ENCODE data around the gene HAVCR2. TPM values are rescaled to one million over a fixed set of nuclear protein-coding genes. Genes with fewer than 3 reads are reported as not detected.
A peak's percentile ranks its signal among the peaks of the same experiment; 100 is the strongest.

The HAVCR2 gene
- total RNA-seq, 4 donors from 2014 or later, result 2.2 to 7.3 (median 3.5) TPM

GRCh38 chr5:157115012-157115411, 6.2 kb upstream of the HAVCR2 start:
- Histone ChIP-seq H3K4me3 (replicated peaks in 1 of 3) (no peak overlapping the region), H3K9me3 (no peaks in the 10 kb centered on the region), H3K27me3 (no peaks in the 10 kb centered on the region), H3K36me3 (no peaks in the 10 kb centered on the region), H3K4me1 (no peaks in the 10 kb centered on the region), H3K27ac (no peak overlapping the region)
- DNase-seq, result no peak
- TF ChIP-seq CTCF (IDR thresholded peaks at IDR 0.05) (no peak), POLR2A (IDR thresholded peaks at IDR 0.05) (no peak)
- intact Hi-C loops (cut with DNase I), result no loop called here

- no peaks in the 10 kb centered on the region for H3K9me3 ChIP-seq
- no peak for TF ChIP-seq POLR2A (IDR thresholded peaks at IDR 0.05)
- TF ChIP-seq CTCF (IDR thresholded peaks at IDR 0.05), result no peak
- no peak overlapping the region for H3K4me3 ChIP-seq (replicated peaks in 1 of 3)
- H3K27ac ChIP-seq, result no peak overlapping the region
- H3K4me1 ChIP-seq, result no peaks in the 10 kb centered on the region
- H3K27me3 ChIP-seq, result no peaks in the 10 kb centered on the region
- intact Hi-C loops (cut with DNase I), result no loop called here
- no peaks in the 10 kb centered on the region for H3K36me3 ChIP-seq
- DNase-seq, result no peak
- WGBS, 2 donors, result 69 to 80% methylated on average over 5 of the region's 5 CpGs
These were observed 4.2 kb upstream of the HAVCR2 start for GRCh38 chr5:157113002-157113401.

GRCh38 chr5:157109744-157110143, 900 bp upstream of the HAVCR2 start:
- H3K27ac ChIP-seq, result no peak overlapping the region
- no peaks in the 10 kb centered on the region for H3K4me1 ChIP-seq
- no peak overlapping the region for H3K4me3 ChIP-seq (replicated peaks in 1 of 3)
- H3K27me3 ChIP-seq, result no peaks in the 10 kb centered on the region
- no peak for DNase-seq
- no peaks in the 10 kb centered on the region for H3K36me3 ChIP-seq
- TF ChIP-seq CTCF (IDR thresholded peaks at IDR 0.05) (no peak), POLR2A (IDR thresholded peaks at IDR 0.05) (no peak)
- WGBS, 2 donors, result 79 to 87% methylated on average over 1 of the region's 1 CpG
- intact Hi-C loops (cut with DNase I), result no loop called here
- H3K9me3 ChIP-seq, result no peaks in the 10 kb centered on the region

- no peaks in the 10 kb centered on the region for H3K4me1 ChIP-seq
- H3K4me3 ChIP-seq (replicated peaks in 1 of 3), result no peak overlapping the region
- TF ChIP-seq POLR2A (IDR thresholded peaks at IDR 0.05) (no peak), CTCF (IDR thresholded peaks at IDR 0.05) (no peak)
- whole genome bisulfite sequencing, 2 donors, result 78 to 79% methylated on average over 3 of the region's 3 CpGs
- DNase-seq, result no peak
- no peak overlapping the region for H3K27ac ChIP-seq
- no peaks in the 10 kb centered on the region for H3K27me3 ChIP-seq
- H3K36me3 ChIP-seq, result no peaks in the 10 kb centered on the region
- no peaks in the 10 kb centered on the region for H3K9me3 ChIP-seq
- intact Hi-C loops (cut with DNase I), result no loop called here
These were observed 1.3 kb downstream of the HAVCR2 start for GRCh38 chr5:157107508-157107907.

GRCh38 chr5:157106630-157107461, 2.0 kb downstream of the HAVCR2 start:
- H3K9me3 ChIP-seq, result no peaks in the 10 kb centered on the region
- 84% methylated on average over 14 of the region's 14 CpGs for WGBS, 2 donors
- TF ChIP-seq CTCF (IDR thresholded peaks at IDR 0.05) (no peak), POLR2A (IDR thresholded peaks at IDR 0.05) (no peak)
- H3K27ac ChIP-seq, result no peak overlapping the region
- intact Hi-C loops (cut with DNase I), result no loop called here
- H3K4me3 ChIP-seq (replicated peaks in 1 of 3), result no peak overlapping the region
- no peaks in the 10 kb centered on the region for H3K4me1 ChIP-seq
- peak in 1 of 2 donors; percentile 6 for DNase-seq
- no peaks in the 10 kb centered on the region for H3K27me3 ChIP-seq
- no peaks in the 10 kb centered on the region for H3K36me3 ChIP-seq

Data from thyroid gland (tissue), 4 donors.